NCI-H1048 (cell line): ENCODE data around the gene ADIRF.
A peak's percentile ranks its signal among the peaks of the same experiment; 100 is the strongest.
"Not testable (repeated sequence)": the region's sequence is repeated elsewhere in the genome, so short reads cannot be mapped to it uniquely, and the experiment has no call there.

Experiments
- DNase-seq: peaks from one replicate; lab custom pipeline; 2025; lab: John Stamatoyannopoulos, UW

ADIRF gene

GRCh38 chr10:86946213-86947155 lies 21.8 kb upstream of the ADIRF start:
- DNase-seq = no peak

GRCh38 chr10:86947806-86948205 lies 20.5 kb upstream of the ADIRF start:
- not testable (repeated sequence) for DNase-seq

- DNase-seq = no peak
Measured at GRCh38 chr10:86950349-86950748, 17.9 kb upstream of the ADIRF start.

GRCh38 chr10:86951184-86951761 lies 17.0 kb upstream of the ADIRF start:
- DNase-seq = no peak

- DNase-seq = no peak
Measured at GRCh38 chr10:86952106-86952505, 16.2 kb upstream of the ADIRF start.

- not testable (repeated sequence) for DNase-seq
Measured at GRCh38 chr10:86952697-86953096, 15.6 kb upstream of the ADIRF start.

- no peak for DNase-seq
Measured at GRCh38 chr10:86953747-86954680, 14.3 kb upstream of the ADIRF start.

- DNase-seq = no peak
Measured at GRCh38 chr10:86954681-86955500, 13.4 kb upstream of the ADIRF start.

- no peak for DNase-seq
Measured at GRCh38 chr10:86955501-86956194, 12.6 kb upstream of the ADIRF start.

GRCh38 chr10:86956195-86956847 lies 12.0 kb upstream of the ADIRF start:
- no peak for DNase-seq

- DNase-seq = no peak
Measured at GRCh38 chr10:86956848-86957448, 11.3 kb upstream of the ADIRF start.

- DNase-seq = no peak
Measured at GRCh38 chr10:86957471-86958115, 10.7 kb upstream of the ADIRF start, which contains the start of gene MMRN2. Gene MMRN2, minus strand, starts transcription at chr10:86957615. Its CDS starts 74 bp downstream, at chr10:86957541.

- DNase-seq = no peak
Measured at GRCh38 chr10:86958116-86958900, 10.0 kb upstream of the ADIRF start, which contains the start of gene SNCG. Gene SNCG, plus strand, starts transcription at chr10:86958599. Its CDS starts 99 bp downstream, at chr10:86958698.

GRCh38 chr10:86958901-86959736 lies 9.2 kb upstream of the ADIRF start:
- DNase-seq = no peak

- DNase-seq = no peak
Measured at GRCh38 chr10:86959737-86960002, 8.6 kb upstream of the ADIRF start.

- DNase-seq = peak; percentile 10
Measured at GRCh38 chr10:86960003-86960862, 8.0 kb upstream of the ADIRF start.
